MCF 10A (cell line): ENCODE results near the gene SLC45A1. TPM values are rescaled to one million over a fixed set of nuclear protein-coding genes. Genes with fewer than 3 reads are reported as not detected.

ENCODE experiments used
- BruUV-seq: library from RNA; stranded (reverse); fragments of 400-500 nt; replicated peaks from 2 replicates; lab custom pipeline; 2021; lab: Mats Ljungman, UMichigan
- CTCF ChIA-PET: fragments of 300-600 bp; sonication (Branson Sonifier 250); formaldehyde crosslinking; extraction: SDS; loops from one replicate; lab custom pipeline; 2021; ENCODE audit warnings: antibody characterized with exemption, inconsistent platforms; lab: Yijun Ruan, JAX
- POLR2A ChIA-PET: fragments of 300-600, 350-650 bp; sonication (Branson Sonifier 250); formaldehyde crosslinking; extraction: SDS; loops from one replicate; lab custom pipeline; 2020; ENCODE audit warnings: antibody characterized with exemption, inconsistent platforms; lab: Yijun Ruan, JAX
- DNase-seq: peaks from one replicate; pipeline ENCODE4 v3.0.0-alpha.2; 2018; ENCODE audit not compliant: unreplicated experiment
- H3K27ac Mint-ChIP-seq: one replicate; pipeline ENCODE4 v1.8.0; 2022; ENCODE audit warnings: mild to moderate bottlenecking, low read depth, mixed read lengths; ENCODE audit not compliant: unreplicated experiment
- H3K27me3 Mint-ChIP-seq: one replicate; pipeline ENCODE4 v1.8.0; 2022; ENCODE audit warnings: mixed read lengths; ENCODE audit not compliant: insufficient read depth, unreplicated experiment
- H3K36me3 Mint-ChIP-seq: one replicate; pipeline ENCODE4 v1.8.0; 2022; ENCODE audit warnings: mild to moderate bottlenecking, moderate library complexity, mixed read lengths; ENCODE audit not compliant: insufficient read depth, unreplicated experiment
- H3K4me1 Mint-ChIP-seq: one replicate; pipeline ENCODE4 v1.8.0; 2022; ENCODE audit warnings: mixed read lengths; ENCODE audit not compliant: insufficient read depth, unreplicated experiment
- H3K4me3 Mint-ChIP-seq: one replicate; pipeline ENCODE4 v1.8.0; 2022; ENCODE audit warnings: mild to moderate bottlenecking, moderate library complexity, mixed read lengths; ENCODE audit not compliant: unreplicated experiment
- H3K9me3 Mint-ChIP-seq: one replicate; pipeline ENCODE4 v1.8.0; 2022; ENCODE audit warnings: mixed read lengths; ENCODE audit not compliant: unreplicated experiment
- intact Hi-C: fragments of 100-400 bp; cut with micrococcal nuclease; formaldehyde crosslinking; loops from 2 replicates; pipeline ENCODE4 v1.14.1; 2022
- total RNA-seq: library from RNA; stranded (reverse); gene quantifications from 2 replicates; pipeline ENCODE4 v1.2.3, GENCODE V29; 2022
- TF ChIP-seq, protein P1 (sequence below): fragments of 200-600 bp; IDR thresholded peaks from one replicate; pipeline ENCODE4 v1.8.0; 2022; ENCODE audit warnings: antibody characterized with exemption, mild to moderate bottlenecking; ENCODE audit not compliant: unreplicated experiment

Gene SLC45A1
- total RNA-seq, 1 experiment from 2014 or later: 0.30 TPM

GRCh38 chr1:8321612-8322011 is 3.7 kb downstream of the SLC45A1 start:
- intact Hi-C loops: no loop called here
- Mint-ChIP-seq H3K36me3 (no peaks in the 10 kb centered on the region), H3K9me3 (peaks cover 8% of the 10 kb centered on the region), H3K4me1 (no peaks in the 10 kb centered on the region), H3K4me3 (no peak overlapping the region), H3K27ac (no peak overlapping the region), H3K27me3 (no peaks in the 10 kb centered on the region)
- no TSS peak for BruUV-seq
- TF ChIP-seq, protein P1, sequence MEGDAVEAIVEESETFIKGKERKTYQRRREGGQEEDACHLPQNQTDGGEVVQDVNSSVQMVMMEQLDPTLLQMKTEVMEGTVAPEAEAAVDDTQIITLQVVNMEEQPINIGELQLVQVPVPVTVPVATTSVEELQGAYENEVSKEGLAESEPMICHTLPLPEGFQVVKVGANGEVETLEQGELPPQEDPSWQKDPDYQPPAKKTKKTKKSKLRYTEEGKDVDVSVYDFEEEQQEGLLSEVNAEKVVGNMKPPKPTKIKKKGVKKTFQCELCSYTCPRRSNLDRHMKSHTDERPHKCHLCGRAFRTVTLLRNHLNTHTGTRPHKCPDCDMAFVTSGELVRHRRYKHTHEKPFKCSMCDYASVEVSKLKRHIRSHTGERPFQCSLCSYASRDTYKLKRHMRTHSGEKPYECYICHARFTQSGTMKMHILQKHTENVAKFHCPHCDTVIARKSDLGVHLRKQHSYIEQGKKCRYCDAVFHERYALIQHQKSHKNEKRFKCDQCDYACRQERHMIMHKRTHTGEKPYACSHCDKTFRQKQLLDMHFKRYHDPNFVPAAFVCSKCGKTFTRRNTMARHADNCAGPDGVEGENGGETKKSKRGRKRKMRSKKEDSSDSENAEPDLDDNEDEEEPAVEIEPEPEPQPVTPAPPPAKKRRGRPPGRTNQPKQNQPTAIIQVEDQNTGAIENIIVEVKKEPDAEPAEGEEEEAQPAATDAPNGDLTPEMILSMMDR: no peak
- ChIA-PET POLR2A (no interaction called here), CTCF (no interaction called here)
- no peak for DNase-seq

GRCh38 chr1:8323706-8324105 is 5.8 kb downstream of the SLC45A1 start:
- no peak for DNase-seq
- intact Hi-C loops: no loop called here
- POLR2A ChIA-PET: no interaction called here
- H3K36me3 Mint-ChIP-seq: no peaks in the 10 kb centered on the region
- H3K27me3 Mint-ChIP-seq: no peaks in the 10 kb centered on the region
- H3K4me3 Mint-ChIP-seq: no peak overlapping the region
- peaks cover 8% of the 10 kb centered on the region for H3K9me3 Mint-ChIP-seq
- TF ChIP-seq, protein P1: no peak
- H3K4me1 Mint-ChIP-seq: no peaks in the 10 kb centered on the region
- no peak overlapping the region for H3K27ac Mint-ChIP-seq
- CTCF ChIA-PET: interaction anchor here (0.7 kb wide), 1 partner anchor 309 kb away, joined by 4 read pairs; no protein-coding TSS in a partner anchor
- no TSS peak for BruUV-seq

DNA sequence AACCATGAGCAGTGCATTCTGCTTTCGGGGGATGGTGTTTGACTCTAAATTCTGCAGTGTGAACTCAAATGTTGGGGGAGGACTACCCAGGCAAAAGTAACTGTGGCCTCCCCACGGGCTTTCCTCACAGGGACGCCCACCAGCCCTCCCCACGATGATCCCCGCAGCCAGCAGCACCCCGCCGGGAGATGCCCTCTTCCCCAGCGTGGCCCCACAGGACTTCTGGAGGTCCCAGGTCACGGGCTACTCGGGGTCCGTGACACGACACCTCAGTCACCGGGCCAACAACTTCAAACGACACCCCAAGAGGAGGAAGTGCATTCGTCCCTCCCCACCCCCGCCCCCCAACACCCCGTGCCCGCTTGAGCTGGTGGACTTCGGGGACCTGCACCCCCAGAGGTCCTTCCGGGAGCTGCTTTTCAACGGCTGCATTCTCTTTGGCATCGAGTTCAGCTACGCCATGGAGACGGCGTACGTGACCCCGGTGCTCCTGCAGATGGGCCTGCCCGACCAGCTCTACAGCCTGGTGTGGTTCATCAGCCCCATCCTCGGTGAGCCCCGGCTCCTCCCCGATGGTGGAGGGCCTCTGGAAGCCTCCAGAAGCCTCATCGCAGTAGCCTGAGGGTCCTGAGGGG is 6.4 kb downstream of the SLC45A1 start:
- H3K9me3 Mint-ChIP-seq: peaks cover 8% of the 10 kb centered on the region
- ChIA-PET POLR2A (no interaction called here), CTCF (no interaction called here)
- no peak overlapping the region for H3K4me3 Mint-ChIP-seq
- DNase-seq: no peak
- TF ChIP-seq, protein P1: no peak
- no peaks in the 10 kb centered on the region for H3K36me3 Mint-ChIP-seq
- H3K27me3 Mint-ChIP-seq: no peaks in the 10 kb centered on the region
- H3K4me1 Mint-ChIP-seq: no peaks in the 10 kb centered on the region
- intact Hi-C loops: no loop called here
- H3K27ac Mint-ChIP-seq: no peak overlapping the region
- no TSS peak for BruUV-seq

DNA sequence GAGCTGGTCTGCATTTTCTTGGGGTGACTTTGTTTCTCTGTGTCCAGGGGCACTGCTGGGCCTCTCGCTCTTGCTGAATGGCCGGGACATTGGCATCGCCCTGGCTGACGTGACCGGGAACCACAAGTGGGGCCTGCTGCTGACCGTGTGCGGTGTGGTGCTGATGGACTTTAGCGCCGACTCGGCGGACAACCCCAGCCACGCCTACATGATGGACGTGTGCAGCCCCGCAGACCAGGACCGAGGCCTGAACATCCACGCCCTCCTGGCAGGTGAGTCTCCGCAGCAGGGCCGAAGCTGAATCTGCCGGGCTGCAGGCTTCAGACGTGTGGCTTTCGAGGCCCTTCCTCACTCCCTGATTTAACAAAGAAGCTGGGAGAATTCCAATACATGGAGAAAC is 7.9 kb downstream of the SLC45A1 start:
- H3K9me3 Mint-ChIP-seq: peaks cover 8% of the 10 kb centered on the region
- no peaks in the 10 kb centered on the region for H3K27me3 Mint-ChIP-seq
- intact Hi-C loops: no loop called here
- CTCF ChIA-PET: no interaction called here
- no peak overlapping the region for H3K27ac Mint-ChIP-seq
- H3K4me1 Mint-ChIP-seq: no peaks in the 10 kb centered on the region
- H3K36me3 Mint-ChIP-seq: no peaks in the 10 kb centered on the region
- H3K4me3 Mint-ChIP-seq: no peak overlapping the region
- BruUV-seq: no TSS peak
- POLR2A ChIA-PET: interaction anchor here (0.6 kb wide), 2 partner anchors 17 to 18 kb away, joined by 3 to 7 read pairs; no protein-coding TSS in a partner anchor
- TF ChIP-seq, protein P1: no peak
- DNase-seq: no peak
